Measurements from ENCODE around the gene CHST11.
"Not testable (repeated sequence)": the region's sequence is repeated elsewhere in the genome, so short reads cannot be mapped to it uniquely, and the experiment has no call there.

The CHST11 gene

GRCh38 chr12:104568487-104568868 is 111.7 kb downstream of the CHST11 start:
- no peak for DNase-seq

- DNase-seq = peak in 1 of 2 experiments; percentile 58
These were observed 112.2 kb downstream of the CHST11 start for GRCh38 chr12:104568935-104569334.

- peak; percentile 98 to 99 for DNase-seq
These were observed 112.8 kb downstream of the CHST11 start for GRCh38 chr12:104569346-104570173.

GRCh38 chr12:104570174-104570907 is 113.6 kb downstream of the CHST11 start:
- DNase-seq = peak; percentile 74 to 78

- DNase-seq = peak in 1 of 2 experiments; percentile 5
These were observed 114.6 kb downstream of the CHST11 start for GRCh38 chr12:104571328-104571727.

GRCh38 chr12:104574353-104574752 is 117.6 kb downstream of the CHST11 start:
- not testable (repeated sequence) for DNase-seq

- not testable (repeated sequence) for DNase-seq
These were observed 118.0 kb downstream of the CHST11 start for GRCh38 chr12:104574758-104575157.

- no peak for DNase-seq
These were observed 118.9 kb downstream of the CHST11 start for GRCh38 chr12:104575442-104576186.

GRCh38 chr12:104576187-104576778 is 119.5 kb downstream of the CHST11 start:
- DNase-seq = no peak

- no peak for DNase-seq
These were observed 120.3 kb downstream of the CHST11 start for GRCh38 chr12:104576980-104577580.

GRCh38 chr12:104577581-104577981 is 120.8 kb downstream of the CHST11 start:
- no peak for DNase-seq

- DNase-seq = no peak
These were observed 121.7 kb downstream of the CHST11 start for GRCh38 chr12:104578453-104578852.

GRCh38 chr12:104579718-104580495 is 123.2 kb downstream of the CHST11 start:
- DNase-seq = no peak

GRCh38 chr12:104581005-104581570 is 124.3 kb downstream of the CHST11 start:
- no peak for DNase-seq

GRCh38 chr12:104582739-104583138 is 126.0 kb downstream of the CHST11 start:
- DNase-seq = no peak

GRCh38 chr12:104583301-104583700 is 126.6 kb downstream of the CHST11 start:
- no peak for DNase-seq

- no peak for DNase-seq
These were observed 128.8 kb downstream of the CHST11 start for GRCh38 chr12:104585448-104586055.

GRCh38 chr12:104586351-104586919 is 129.7 kb downstream of the CHST11 start:
- DNase-seq = no peak

GRCh38 chr12:104588047-104588920 is 131.5 kb downstream of the CHST11 start:
- DNase-seq = no peak
